RWPE2 (cell line): Measurements from ENCODE around the gene FADS1.

Source experiments
- ATAC-seq: fragments of 200-7000 bp; cut with Tn5 transposase; 3 replicates; pipeline ENCODE4 v1.9.1; 2021; ENCODE audit warnings: low read depth
- DNase-seq: peaks from one replicate; pipeline ENCODE4 v3.0.0-alpha.2; 2020; ENCODE audit warnings: low spot score
- H3K27ac ChIP-seq: fragments of 450-650 bp; 2 replicates; pipeline ENCODE4 v1.5.1; 2017; ENCODE audit warnings: mild to moderate bottlenecking; ENCODE audit not compliant: poor library complexity, severe bottlenecking
- H3K27me3 ChIP-seq: fragments of 250-450 bp; sonication (Bioruptor Pico); 2 replicates; pipeline ENCODE4 v1.5.1; 2021; ENCODE audit warnings: mild to moderate bottlenecking, moderate library complexity; ENCODE audit not compliant: insufficient read depth, poor library complexity, severe bottlenecking
- H3K36me3 ChIP-seq: fragments of 250-450 bp; sonication (Bioruptor Pico); 2 replicates; pipeline ENCODE4 v1.5.1; 2020; ENCODE audit warnings: low read depth, mild to moderate bottlenecking, moderate library complexity
- H3K4me1 ChIP-seq: fragments of 250-450 bp; sonication (Bioruptor Pico); 2 replicates; pipeline ENCODE4 v1.5.1; 2021; ENCODE audit warnings: mild to moderate bottlenecking, moderate library complexity; ENCODE audit not compliant: insufficient read depth, poor library complexity, severe bottlenecking
- H3K4me3 ChIP-seq: fragments of 250-450 bp; sonication (Bioruptor Pico); 2 replicates; pipeline ENCODE4 v1.5.1; 2021; ENCODE audit warnings: mild to moderate bottlenecking, moderate library complexity; ENCODE audit not compliant: severe bottlenecking
- H3K9me3 ChIP-seq: fragments of 250-450 bp; sonication (Bioruptor Pico); 2 replicates; pipeline ENCODE4 v1.5.1; 2021; ENCODE audit warnings: mild to moderate bottlenecking, moderate library complexity; ENCODE audit not compliant: severe bottlenecking
- CTCF ChIP-seq: fragments of 450-650 bp; IDR thresholded peaks from one replicate; pipeline ENCODE4 v1.5.1; 2017; ENCODE audit warnings: mild to moderate bottlenecking, moderate library complexity; ENCODE audit not compliant: poor library complexity, severe bottlenecking

The FADS1 gene

GRCh38 chr11:61785837-61786402 is 30.9 kb downstream of the FADS1 start:
- H3K4me3 ChIP-seq, result no peak overlapping the region
- no peaks in the 10 kb centered on the region for H3K4me1 ChIP-seq
- H3K36me3 ChIP-seq, result peaks cover 41% of the 10 kb centered on the region
- no peak for DNase-seq
- no peak overlapping the region for H3K27ac ChIP-seq
- H3K9me3 ChIP-seq, result no peaks in the 10 kb centered on the region
- H3K27me3 ChIP-seq, result no peaks in the 10 kb centered on the region
- TF ChIP-seq CTCF, result no peak
- ATAC-seq, result no peak

DNA sequence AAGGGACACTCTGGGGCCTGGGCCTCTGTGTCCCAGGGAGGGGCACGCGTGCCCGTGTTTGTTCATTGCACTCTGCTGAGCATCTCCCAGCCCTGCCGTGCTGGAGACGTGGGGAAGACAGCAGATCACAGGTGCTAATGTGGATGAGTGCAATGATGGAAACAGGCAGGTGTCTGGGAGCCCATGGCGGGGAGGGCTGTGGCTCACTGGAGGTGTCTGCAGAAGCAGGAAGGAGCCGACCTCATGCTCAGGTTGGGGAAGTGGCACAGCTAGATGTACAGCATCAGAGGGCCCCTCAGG is 32.3 kb downstream of the FADS1 start:
- H3K27ac ChIP-seq, result no peak overlapping the region
- no peaks in the 10 kb centered on the region for H3K27me3 ChIP-seq
- no peaks in the 10 kb centered on the region for H3K9me3 ChIP-seq
- no peaks in the 10 kb centered on the region for H3K4me1 ChIP-seq
- DNase-seq (no peak), ATAC-seq (no peak)
- TF ChIP-seq CTCF, result no peak
- peaks cover 31% of the 10 kb centered on the region for H3K36me3 ChIP-seq
- no peak overlapping the region for H3K4me3 ChIP-seq

DNA sequence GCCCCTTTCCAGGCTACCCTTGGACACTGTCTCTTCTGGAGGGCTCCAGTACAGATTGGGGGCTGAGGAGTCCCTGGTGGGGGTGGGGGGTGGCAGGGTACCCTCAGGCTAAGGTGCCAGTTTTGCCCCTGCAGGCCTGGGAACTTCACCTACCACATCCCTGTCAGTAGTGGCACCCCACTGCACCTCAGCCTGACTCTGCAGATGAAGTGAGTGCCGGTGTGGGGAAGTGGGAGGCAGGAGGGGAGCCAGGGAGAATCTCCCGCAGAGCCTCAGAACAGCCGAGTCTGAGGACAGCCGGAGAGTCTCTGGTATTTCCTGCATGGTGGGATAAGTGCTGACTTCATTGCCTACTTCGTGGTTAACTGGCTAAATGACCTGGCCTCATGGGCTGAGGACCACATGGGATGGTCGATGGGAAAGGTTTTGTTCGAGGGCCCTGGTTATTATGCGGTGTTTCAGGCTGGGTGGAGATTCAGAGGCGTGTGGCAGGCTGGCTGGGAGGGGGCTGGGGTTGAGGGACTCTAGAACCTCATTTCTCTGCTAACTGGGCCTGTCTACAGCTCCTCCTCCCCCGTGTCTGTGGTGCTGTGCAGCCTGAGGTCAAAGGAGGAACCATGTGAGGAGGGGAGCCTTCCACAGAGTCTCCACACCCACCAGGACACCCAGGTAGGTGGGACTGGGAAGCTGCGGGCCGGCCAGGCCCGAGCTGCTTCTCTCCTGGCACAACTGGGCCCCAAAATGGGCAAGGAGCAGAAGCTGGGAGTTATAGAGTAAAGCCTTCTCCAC is 32.9 kb downstream of the FADS1 start:
- Histone ChIP-seq H3K4me3 (no peak overlapping the region), H3K36me3 (peaks cover 25% of the 10 kb centered on the region), H3K27me3 (no peaks in the 10 kb centered on the region), H3K4me1 (no peaks in the 10 kb centered on the region), H3K9me3 (no peaks in the 10 kb centered on the region), H3K27ac (no peak overlapping the region)
- DNase-seq, result no peak
- no peak for ATAC-seq
- no peak for TF ChIP-seq CTCF

- peaks cover 14% of the 10 kb centered on the region for H3K36me3 ChIP-seq
These were observed 34.0 kb downstream of the FADS1 start for GRCh38 chr11:61782841-61783240.

More at GRCh38 chr11:61782841-61783240, 34.0 kb downstream of the FADS1 start:
- no peak for DNase-seq
- H3K4me1 ChIP-seq, result no peaks in the 10 kb centered on the region
- no peak overlapping the region for H3K27ac ChIP-seq
- no peaks in the 10 kb centered on the region for H3K9me3 ChIP-seq
- no peaks in the 10 kb centered on the region for H3K27me3 ChIP-seq
- TF ChIP-seq CTCF, result no peak
- no peak overlapping the region for H3K4me3 ChIP-seq
- no peak for ATAC-seq
